ENCODE results near the gene UST. TPM values are rescaled to one million over a fixed set of nuclear protein-coding genes. Genes with fewer than 3 reads are reported as not detected.

UST gene
- total RNA-seq, 4 donors from 2014 or later = 16.7 to 19.5 (median 18.1) TPM

DNA sequence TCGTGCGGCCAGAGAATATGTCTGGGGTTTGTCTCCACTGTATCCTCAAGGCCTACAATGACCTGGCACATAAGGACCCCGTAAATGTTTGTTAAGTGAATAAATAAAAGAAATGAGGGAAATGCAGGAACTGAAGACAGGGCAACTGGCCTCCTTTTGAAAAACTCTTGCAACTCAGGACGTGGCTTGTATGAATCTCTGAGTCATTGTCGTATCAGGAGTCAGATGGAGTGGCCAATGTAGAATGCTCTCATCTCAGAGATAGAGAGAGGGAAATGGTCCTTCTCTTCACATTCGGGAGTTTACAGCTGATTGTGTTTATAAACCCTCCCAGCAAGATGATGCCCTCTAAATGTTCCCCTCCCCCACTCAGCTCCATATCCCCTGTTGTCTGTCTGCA lies 57.1 kb downstream of the UST start:
- H3K27ac ChIP-seq = no peak overlapping the region
- WGBS = 76% methylated on average over 6 of the region's 6 CpGs
- no peaks in the 10 kb centered on the region for H3K9me3 ChIP-seq
- peaks cover 27% of the 10 kb centered on the region for H3K4me1 ChIP-seq
- no peaks in the 10 kb centered on the region for H3K27me3 ChIP-seq
- no peak for DNase-seq (ENCODE audit: low spot score in 2 of 2)
- no peak overlapping the region for H3K4me3 ChIP-seq
- TF ChIP-seq POLR2AphosphoS5 (IDR thresholded peaks at IDR 0.05) (no peak), CTCF (IDR thresholded peaks at IDR 0.05) (no peak), POLR2A (IDR thresholded peaks at IDR 0.05) (no peak), EP300 (IDR thresholded peaks at IDR 0.05) (no peak)
- H3K36me3 ChIP-seq = no peaks in the 10 kb centered on the region

DNA sequence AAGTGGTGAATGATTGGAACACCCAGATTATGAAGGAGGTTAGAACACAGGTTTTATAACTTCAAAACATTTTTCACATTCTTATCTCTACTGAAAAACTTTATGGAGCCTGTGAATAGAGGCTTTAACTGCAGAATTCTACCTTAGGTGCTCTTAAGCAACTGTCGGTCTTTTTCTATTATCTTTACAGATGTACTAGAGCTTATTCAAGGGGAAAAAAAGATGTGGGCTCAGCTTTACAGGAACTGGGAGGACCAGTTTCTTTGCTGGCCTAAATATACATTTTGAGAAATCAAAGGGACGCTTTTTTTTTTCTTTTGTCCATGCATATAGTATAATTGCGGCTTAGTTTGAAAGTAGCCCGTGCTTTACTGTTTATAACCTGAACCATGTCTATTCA lies 58.9 kb downstream of the UST start:
- TF ChIP-seq CTCF (IDR thresholded peaks at IDR 0.05) (no peak), EP300 (IDR thresholded peaks at IDR 0.05) (no peak), POLR2AphosphoS5 (IDR thresholded peaks at IDR 0.05) (no peak), POLR2A (IDR thresholded peaks at IDR 0.05) (no peak)
- no peak for DNase-seq (ENCODE audit: low spot score in 2 of 2)
- Histone ChIP-seq H3K4me3 (no peak overlapping the region), H3K4me1 (peaks cover 10% of the 10 kb centered on the region), H3K36me3 (no peaks in the 10 kb centered on the region), H3K27me3 (no peaks in the 10 kb centered on the region), H3K27ac (no peak overlapping the region), H3K9me3 (no peaks in the 10 kb centered on the region)
- 43% methylated on average over 4 of the region's 4 CpGs for WGBS

GRCh38 chr6:148807784-148808183 lies 61.0 kb downstream of the UST start:
- WGBS = 95% methylated on average over 7 of the region's 7 CpGs
- no peak for DNase-seq (ENCODE audit: low spot score in 2 of 2)
- H3K4me3 ChIP-seq = no peak overlapping the region
- H3K36me3 ChIP-seq = no peaks in the 10 kb centered on the region
- peaks cover 10% of the 10 kb centered on the region for H3K4me1 ChIP-seq
- H3K27me3 ChIP-seq = no peaks in the 10 kb centered on the region
- H3K27ac ChIP-seq = no peak overlapping the region
- H3K9me3 ChIP-seq = no peaks in the 10 kb centered on the region
- TF ChIP-seq CTCF (IDR thresholded peaks at IDR 0.05) (no peak), POLR2AphosphoS5 (IDR thresholded peaks at IDR 0.05) (no peak), EP300 (IDR thresholded peaks at IDR 0.05) (no peak), POLR2A (IDR thresholded peaks at IDR 0.05) (no peak)

DNA sequence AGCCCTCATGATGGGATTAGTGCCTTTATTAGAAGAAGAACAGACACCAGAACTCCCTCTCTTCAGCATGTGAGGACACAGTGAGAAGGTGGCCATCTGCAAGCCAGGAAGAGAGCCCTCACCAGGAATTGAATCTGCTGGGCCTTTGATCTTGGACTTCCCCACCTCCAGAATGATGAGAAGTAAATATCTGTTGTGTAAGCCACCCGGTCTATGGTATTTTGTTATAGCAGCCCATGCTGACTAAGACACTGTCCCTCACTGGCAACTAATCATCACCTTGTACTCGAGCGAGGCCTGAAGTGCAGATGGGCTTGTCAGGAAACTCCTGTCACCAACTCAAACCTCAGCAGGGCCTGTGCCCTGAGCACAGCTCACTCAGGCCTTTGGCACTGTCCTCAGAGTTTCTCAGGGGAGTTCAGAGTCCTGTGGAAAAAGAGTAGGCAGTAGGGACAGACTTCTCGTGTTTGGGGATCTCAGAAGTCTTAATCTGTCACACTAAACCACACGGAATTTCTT lies 62.0 kb downstream of the UST start:
- Histone ChIP-seq H3K9me3 (no peaks in the 10 kb centered on the region), H3K36me3 (no peaks in the 10 kb centered on the region), H3K4me3 (no peak overlapping the region), H3K27ac (no peak overlapping the region), H3K27me3 (no peaks in the 10 kb centered on the region), H3K4me1 (peaks cover 10% of the 10 kb centered on the region)
- 85% methylated on average over 5 of the region's 5 CpGs for WGBS
- TF ChIP-seq CTCF (IDR thresholded peaks at IDR 0.05) (no peak), POLR2A (IDR thresholded peaks at IDR 0.05) (no peak), POLR2AphosphoS5 (IDR thresholded peaks at IDR 0.05) (no peak), EP300 (IDR thresholded peaks at IDR 0.05) (no peak)
- DNase-seq (ENCODE audit: low spot score in 2 of 2) = no peak

DNA sequence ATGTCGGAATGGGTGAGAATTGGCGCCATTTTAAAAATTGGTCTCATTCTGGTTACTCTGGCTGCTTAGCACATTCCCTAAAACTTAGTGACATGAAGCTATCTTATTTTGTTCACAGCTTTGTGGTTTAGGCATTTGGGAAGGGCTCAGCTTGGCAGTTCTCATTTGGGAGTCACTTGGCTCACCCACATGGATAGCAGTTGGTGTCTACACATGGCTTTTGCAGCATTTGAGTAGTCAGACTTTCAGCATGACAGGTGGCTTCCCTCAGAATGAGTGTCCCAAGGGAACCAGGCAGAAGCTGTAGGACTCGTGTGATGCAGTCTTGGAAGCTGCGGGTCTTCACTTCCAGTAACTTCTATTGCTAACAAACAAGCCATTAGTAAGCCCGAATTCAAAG lies 64.6 kb downstream of the UST start:
- Histone ChIP-seq H3K27me3 (no peaks in the 10 kb centered on the region), H3K4me3 (no peak overlapping the region), H3K27ac (no peak overlapping the region), H3K9me3 (no peaks in the 10 kb centered on the region), H3K4me1 (peaks cover 4% of the 10 kb centered on the region), H3K36me3 (no peaks in the 10 kb centered on the region)
- no peak for TF ChIP-seq POLR2AphosphoS5 (IDR thresholded peaks at IDR 0.05)
- no peak for TF ChIP-seq CTCF (IDR thresholded peaks at IDR 0.05)
- TF ChIP-seq POLR2A (IDR thresholded peaks at IDR 0.05) = no peak
- TF ChIP-seq EP300 (IDR thresholded peaks at IDR 0.05) = no peak
- no peak for DNase-seq (ENCODE audit: low spot score in 2 of 2)
- WGBS = 97% methylated on average over 5 of the region's 5 CpGs
